NCI-H446 (cell line): ENCODE data around the gene MYLK.

Source experiments
- DNase-seq, 2 experiments: peaks; one replicate each; lab custom pipeline; 2025; lab: John Stamatoyannopoulos, UW

MYLK gene

GRCh38 chr3:123672429-123673146 lies 211.5 kb downstream of the MYLK start:
- no peak for DNase-seq

DNA sequence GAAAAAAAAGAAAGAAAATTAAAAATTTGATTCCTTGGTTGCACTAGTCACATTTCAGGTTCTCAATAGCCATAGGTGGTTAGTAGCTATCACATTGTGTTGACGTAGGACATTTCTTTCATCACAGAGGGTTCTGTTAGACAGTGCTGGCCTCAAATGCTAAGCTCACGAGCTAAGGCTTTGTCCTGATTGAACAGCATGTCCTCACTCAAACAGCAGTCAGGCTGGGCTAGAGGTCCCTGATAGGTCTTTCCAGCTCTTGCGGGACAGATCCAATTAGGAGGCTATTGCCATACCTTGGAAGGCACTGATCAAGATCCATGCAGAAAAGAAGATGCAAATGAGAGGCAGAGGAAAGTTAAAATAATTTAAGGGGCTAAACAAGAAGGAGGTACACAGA lies 213.4 kb downstream of the MYLK start:
- no peak for DNase-seq

GRCh38 chr3:123668906-123669305 lies 215.2 kb downstream of the MYLK start:
- DNase-seq = no peak

GRCh38 chr3:123667784-123668183 lies 216.3 kb downstream of the MYLK start:
- DNase-seq = no peak

- no peak for DNase-seq
Measured at GRCh38 chr3:123664753-123665152, 219.4 kb downstream of the MYLK start.

DNA sequence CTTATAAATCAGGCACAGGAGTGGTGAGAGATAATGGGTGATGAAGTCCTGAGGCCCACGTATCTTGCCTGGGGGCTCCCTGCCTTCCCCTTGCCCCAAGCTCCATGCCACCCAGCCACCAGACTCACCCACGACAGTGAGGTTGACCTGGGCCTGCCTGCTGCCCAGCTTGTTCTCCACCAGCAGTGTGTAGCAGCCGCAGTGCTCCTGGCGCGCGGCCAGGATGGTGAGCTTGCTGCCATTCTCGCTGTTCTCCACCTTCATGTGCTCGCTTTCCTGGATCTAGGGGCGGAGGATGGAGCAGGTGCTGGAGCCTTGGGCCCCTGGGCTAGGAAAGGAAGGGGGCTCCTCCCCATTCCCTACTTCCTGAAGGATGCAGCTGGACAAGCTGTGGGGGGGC lies 220.2 kb downstream of the MYLK start:
- DNase-seq = no peak

DNA sequence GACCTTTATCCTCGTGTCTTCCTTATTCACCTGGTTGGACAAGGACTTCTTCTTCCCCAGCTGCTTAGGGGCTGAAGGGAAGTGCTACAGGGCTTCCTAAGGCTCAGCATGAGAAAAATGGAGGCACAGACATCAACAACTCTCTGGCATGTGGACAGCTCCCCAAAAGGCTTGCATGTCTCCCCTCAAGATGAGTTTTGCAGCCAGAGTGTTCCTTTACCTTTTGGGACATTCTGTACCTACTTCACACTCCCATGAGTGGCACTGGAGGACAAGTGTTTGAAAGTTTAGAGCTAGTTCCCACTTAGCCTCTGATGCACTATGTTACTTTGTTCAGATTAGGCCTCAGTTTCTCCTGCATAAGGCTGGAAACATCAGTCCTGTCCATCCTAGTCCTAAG lies 222.2 kb downstream of the MYLK start:
- DNase-seq = no peak

DNA sequence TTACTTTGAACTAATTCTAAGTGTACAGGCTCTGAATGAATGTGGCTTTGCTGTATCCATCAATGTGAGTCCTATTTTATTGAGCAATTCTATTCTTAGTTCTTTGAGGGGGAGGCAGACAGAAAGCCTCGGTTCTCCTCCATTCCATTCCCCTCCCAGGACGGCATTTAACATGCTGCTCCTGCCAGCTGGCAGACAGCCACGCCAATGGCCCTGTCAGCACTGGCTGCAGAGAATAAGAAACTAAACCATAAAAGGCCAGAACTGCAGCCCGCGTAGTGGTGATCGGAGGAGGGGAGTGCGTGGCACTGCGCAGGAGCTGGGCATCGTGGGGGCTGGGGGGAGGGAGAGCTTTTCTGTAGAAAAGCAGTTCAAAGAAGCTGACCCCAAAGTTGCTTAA lies 223.2 kb downstream of the MYLK start:
- DNase-seq = peak; percentile 39 to 83

- no peak for DNase-seq
Measured at GRCh38 chr3:123660141-123660675, 223.9 kb downstream of the MYLK start.

DNA sequence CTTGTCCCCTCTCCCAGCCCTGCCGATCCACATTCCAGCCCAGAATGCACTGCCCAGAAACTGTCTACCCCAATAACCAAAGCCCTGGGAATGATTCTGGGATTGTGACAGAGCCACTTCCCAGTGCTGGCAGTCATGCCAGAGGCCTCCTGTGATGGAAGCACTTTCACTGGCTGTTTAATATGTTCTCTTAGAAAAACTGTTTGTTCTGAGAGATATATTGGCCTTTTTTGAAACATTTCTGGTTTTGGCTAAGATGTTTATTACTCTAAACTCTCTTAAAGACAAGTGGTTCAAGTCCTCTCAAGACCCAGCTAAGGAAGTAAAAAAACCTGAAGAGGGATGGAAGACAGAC lies 225.3 kb downstream of the MYLK start:
- DNase-seq = no peak

- DNase-seq = no peak
Measured at GRCh38 chr3:123658118-123658851, 225.8 kb downstream of the MYLK start.

DNA sequence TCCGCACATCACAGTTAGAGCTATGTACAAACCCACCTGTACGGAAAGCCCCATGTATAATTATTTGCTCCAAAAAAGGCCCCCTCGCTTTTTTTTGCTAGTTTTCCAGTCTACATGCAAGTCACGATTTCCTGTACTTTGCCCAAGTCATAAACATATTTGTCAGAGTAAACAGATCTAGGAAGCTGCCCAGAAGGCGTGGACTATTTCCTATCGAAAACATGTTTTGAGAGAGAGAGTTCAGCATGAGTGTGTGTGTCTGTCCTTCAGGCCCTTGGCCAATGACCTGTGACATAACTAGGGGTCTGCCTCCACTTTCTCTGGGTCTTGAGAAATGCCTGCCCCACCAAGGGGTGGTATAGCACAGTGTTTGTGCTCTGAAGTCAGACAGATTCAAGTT lies 226.6 kb downstream of the MYLK start:
- no peak for DNase-seq

GRCh38 chr3:123657111-123657510 lies 227.0 kb downstream of the MYLK start:
- no peak for DNase-seq

DNA sequence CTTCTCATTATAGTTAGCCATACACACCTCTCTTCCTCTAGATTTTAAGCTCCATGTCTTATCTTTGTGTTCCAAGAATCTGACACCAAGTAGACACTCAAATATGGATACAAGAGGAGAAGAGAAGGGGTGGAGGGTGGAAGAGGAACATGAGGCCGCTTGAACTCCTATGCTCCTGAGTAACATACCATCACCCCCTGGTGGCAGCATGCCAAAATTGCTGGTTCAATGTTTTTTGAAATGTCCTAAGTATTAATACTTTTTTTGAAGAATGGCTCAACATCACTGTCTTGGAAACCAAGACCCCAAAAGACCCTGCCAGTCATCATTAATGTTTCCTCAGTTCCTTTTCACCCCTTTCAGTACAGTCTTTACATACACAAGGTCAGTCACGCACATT lies 227.4 kb downstream of the MYLK start:
- no peak for DNase-seq

GRCh38 chr3:123656274-123656673 lies 227.9 kb downstream of the MYLK start:
- DNase-seq = no peak

DNA sequence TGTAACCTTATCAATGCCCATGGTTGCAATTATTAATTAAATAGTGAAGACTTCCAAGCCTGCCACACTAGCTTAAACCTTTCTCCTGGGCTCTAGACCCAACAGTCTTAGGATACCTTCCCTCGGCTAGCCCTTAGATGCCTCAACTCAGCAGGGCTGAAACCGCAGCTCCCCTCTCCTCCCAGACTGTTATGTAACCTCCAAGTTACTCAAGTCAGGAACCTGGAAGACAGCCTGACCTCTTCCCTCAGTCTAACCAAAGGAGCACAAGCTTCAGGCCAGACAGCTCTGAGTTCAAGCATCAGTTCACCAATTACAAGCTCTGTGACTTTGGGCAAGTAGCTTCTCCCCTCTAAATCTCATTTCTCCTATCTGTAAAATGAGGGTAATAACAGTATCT lies 228.7 kb downstream of the MYLK start:
- DNase-seq = no peak

- DNase-seq = peak in 1 of 2 experiments; percentile 20
Measured at GRCh38 chr3:123653221-123653682, 230.9 kb downstream of the MYLK start.

- peak; percentile 74 to 84 for DNase-seq
Measured at GRCh38 chr3:123652342-123652984, 231.7 kb downstream of the MYLK start.

DNA sequence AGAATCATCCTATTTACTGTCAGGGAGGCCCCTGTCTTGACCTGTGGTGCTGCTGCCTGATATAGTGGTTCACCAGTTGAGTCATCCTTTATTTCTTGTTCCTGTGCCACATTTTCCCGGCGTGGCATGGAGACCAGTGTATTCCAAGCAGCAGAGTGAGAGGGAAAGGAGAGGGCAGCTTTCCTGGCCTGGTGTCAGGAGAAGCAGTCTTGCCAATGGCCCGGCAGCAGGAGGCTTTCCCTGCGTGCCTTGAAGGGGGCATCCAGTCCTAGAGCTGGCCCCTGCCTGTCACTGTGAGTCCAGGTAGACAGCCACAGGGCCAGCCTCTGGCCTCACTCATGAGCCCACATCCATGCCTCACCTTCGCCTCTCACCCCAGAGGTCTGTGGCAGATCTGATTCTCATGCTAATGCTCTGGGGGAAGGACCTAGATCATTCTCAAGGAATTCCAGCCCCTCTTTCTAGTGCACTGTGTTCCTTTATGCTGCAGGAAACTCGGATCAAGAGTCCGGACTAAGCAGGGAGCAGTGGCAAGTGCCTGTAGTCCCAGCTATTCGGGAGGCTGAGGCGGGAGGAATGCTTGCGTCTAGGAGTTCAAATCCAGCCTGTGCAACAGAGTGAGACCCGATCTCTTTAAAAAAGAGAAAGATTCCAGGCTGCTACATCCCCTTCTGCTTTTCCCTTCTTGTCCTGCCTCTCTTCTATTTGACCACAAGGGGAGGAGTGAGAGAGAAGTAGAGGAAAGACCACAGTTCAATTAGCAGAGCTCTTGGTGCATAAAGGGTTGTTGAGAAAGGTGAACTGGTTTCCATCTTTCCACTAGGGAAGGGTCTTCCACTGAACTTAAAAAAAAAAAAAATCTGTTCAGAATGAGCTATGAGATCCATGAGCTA lies 232.4 kb downstream of the MYLK start:
- DNase-seq = no peak

GRCh38 chr3:123650101-123650500 lies 234.0 kb downstream of the MYLK start:
- DNase-seq = no peak

DNA sequence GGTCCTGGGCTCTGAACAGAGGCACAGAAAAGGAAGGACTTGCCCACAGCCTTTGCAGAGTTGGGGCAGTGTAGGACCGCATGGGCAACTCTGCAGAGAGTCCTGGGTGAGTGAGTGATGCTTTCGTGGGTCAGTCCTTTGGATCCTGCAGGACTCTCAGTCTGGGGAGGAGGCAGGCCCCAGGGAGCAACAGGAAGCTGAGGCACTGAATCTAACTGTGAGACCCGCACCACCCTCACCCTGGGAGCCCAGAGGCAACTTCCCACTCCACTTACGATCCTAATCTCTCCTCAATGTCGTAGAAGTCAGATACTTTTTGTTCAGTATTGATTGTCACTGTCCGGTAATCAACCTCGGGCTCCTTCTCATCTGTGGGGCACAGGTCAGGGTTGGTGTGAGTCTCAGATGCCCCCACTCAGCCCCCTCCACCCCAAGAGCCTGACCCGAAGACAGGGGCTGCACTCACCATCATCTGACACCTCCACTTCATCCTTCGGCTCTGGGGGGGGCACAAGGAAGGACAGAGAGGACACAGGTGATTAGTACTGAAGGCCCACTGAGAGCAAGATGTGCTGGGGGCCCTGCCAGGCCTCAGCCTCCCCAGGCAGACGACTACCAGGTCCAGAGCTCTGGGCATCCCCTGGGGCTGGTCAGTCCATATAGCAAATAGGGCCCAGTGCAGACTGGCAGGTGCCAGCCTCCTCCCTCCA lies 235.3 kb downstream of the MYLK start:
- DNase-seq = no peak
